GM21390 (cell line): ENCODE data around the gene SDC1.
A peak's percentile ranks its signal among the peaks of the same experiment; 100 is the strongest.

ENCODE experiments used
- ATAC-seq: cut with Tn5 transposase; IDR thresholded peaks from one replicate; pipeline ENCODE4 v1.9.1; 2021; ENCODE audit not compliant: unreplicated experiment

Gene SDC1

GRCh38 chr2:20173496-20174402 is 51.2 kb downstream of the SDC1 start:
- no peak for ATAC-seq

- ATAC-seq = no peak
These were observed 51.9 kb downstream of the SDC1 start for GRCh38 chr2:20173064-20173463.

- ATAC-seq = no peak
These were observed 52.5 kb downstream of the SDC1 start for GRCh38 chr2:20172273-20173055.

GRCh38 chr2:20171445-20171977 is 53.4 kb downstream of the SDC1 start:
- no peak for ATAC-seq

- ATAC-seq = no peak
These were observed 54.2 kb downstream of the SDC1 start for GRCh38 chr2:20170704-20171250.

GRCh38 chr2:20169796-20170703 is 54.9 kb downstream of the SDC1 start:
- ATAC-seq = no peak

- ATAC-seq = no peak
These were observed 55.9 kb downstream of the SDC1 start for GRCh38 chr2:20168727-20169696.

GRCh38 chr2:20168048-20168726 is 56.7 kb downstream of the SDC1 start:
- no peak for ATAC-seq

GRCh38 chr2:20167356-20167755 is 57.6 kb downstream of the SDC1 start:
- no peak for ATAC-seq

- ATAC-seq = no peak
These were observed 59.0 kb downstream of the SDC1 start for GRCh38 chr2:20165677-20166509.

GRCh38 chr2:20164734-20165478 is 60.0 kb downstream of the SDC1 start:
- ATAC-seq = no peak

- ATAC-seq = no peak
These were observed 60.7 kb downstream of the SDC1 start for GRCh38 chr2:20164061-20164733.

GRCh38 chr2:20159411-20160070 is 65.4 kb downstream of the SDC1 start:
- no peak for ATAC-seq

- ATAC-seq = peak; percentile 56
These were observed 67.6 kb downstream of the SDC1 start for GRCh38 chr2:20157193-20157891.

GRCh38 chr2:20156836-20157192 is 68.1 kb downstream of the SDC1 start:
- ATAC-seq = no peak
